Immature natural killer cell (primary cell): ENCODE data around the gene NTN4. TPM values are rescaled to one million over a fixed set of nuclear protein-coding genes. Genes with fewer than 3 reads are reported as not detected.
"Not testable (repeated sequence)": the region's sequence is repeated elsewhere in the genome, so short reads cannot be mapped to it uniquely, and the experiment has no call there.

Experiments
- DNase-seq, 3 donors: peaks; one replicate each; pipeline ENCODE4 v3.0.0; 2022; ENCODE audit warnings: mixed read lengths in 1 of 3
- H3K27ac Mint-ChIP-seq, 6 donors: one replicate each; pipeline ENCODE4 v1.8.0; 2020; ENCODE audit warnings: mixed read lengths in 6 of 6, mild to moderate bottlenecking in 5 of 6, inconsistent platforms in 4 of 6, moderate library complexity in 3 of 6
- H3K27me3 Mint-ChIP-seq, 3 donors: one replicate each; pipeline ENCODE4 v1.8.0; 2020 to 2021; ENCODE audit warnings: low read depth in 3 of 3, mild to moderate bottlenecking in 3 of 3, mixed read lengths in 3 of 3, moderate library complexity in 3 of 3, inconsistent platforms in 1 of 3
- H3K36me3 Mint-ChIP-seq, 3 donors: one replicate each; pipeline ENCODE4 v1.8.0; 2020; ENCODE audit warnings: mixed read lengths in 3 of 3, inconsistent platforms in 2 of 3, mild to moderate bottlenecking in 2 of 3
- H3K4me1 Mint-ChIP-seq, 2 donors: one replicate each; pipeline ENCODE4 v1.8.0; 2020; ENCODE audit warnings: inconsistent platforms in 2 of 2, mild to moderate bottlenecking in 2 of 2, mixed read lengths in 2 of 2, moderate library complexity in 1 of 2
- H3K4me3 Mint-ChIP-seq, 5 donors: one replicate each; pipeline ENCODE4 v1.8.0; 2020; ENCODE audit warnings: mild to moderate bottlenecking in 5 of 5, mixed read lengths in 5 of 5, inconsistent platforms in 3 of 5, moderate library complexity in 3 of 5
- H3K9me3 Mint-ChIP-seq, 6 donors: one replicate each; pipeline ENCODE4 v1.8.0; 2020; ENCODE audit warnings: mild to moderate bottlenecking in 6 of 6, mixed read lengths in 6 of 6, inconsistent platforms in 4 of 6, moderate library complexity in 3 of 6
- polyA plus RNA-seq, 3 donors: library from polyadenylated mRNA; unstranded; fragments of 300-500 nt; fragmentation: Illumina TruSeq; gene quantifications; one replicate each; pipeline ENCODE4 v1.2.3, GENCODE V29; 2021

The NTN4 gene
- polyA plus RNA-seq, 3 donors from 2014 or later, result not detected

DNA sequence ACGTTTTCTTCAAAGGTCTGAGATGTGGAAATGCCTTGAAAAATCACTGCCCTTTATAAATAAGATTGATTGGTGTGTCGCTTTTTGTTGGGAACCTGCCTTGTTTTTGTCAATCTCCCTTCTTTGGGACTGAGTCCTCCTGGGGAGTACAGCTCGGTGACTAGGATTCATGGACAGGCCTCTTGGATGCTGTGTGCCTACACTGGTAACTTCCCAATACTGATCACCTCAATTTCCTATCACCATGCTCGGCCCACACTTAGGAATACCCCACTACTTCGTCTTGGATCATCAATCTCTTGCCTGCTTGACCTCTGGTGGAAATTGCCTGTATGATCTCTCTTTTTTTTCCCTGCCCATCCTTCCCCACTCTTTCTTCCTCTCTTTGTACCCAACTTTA is 34.2 kb downstream of the NTN4 start:
- Mint-ChIP-seq H3K27me3 (peaks cover 2 to 15% (median 8%) of the 10 kb centered on the region in 3 donors), H3K27ac (no peak overlapping the region), H3K4me3 (no peak overlapping the region), H3K4me1 (no peaks in the 10 kb centered on the region), H3K9me3 (no peaks in the 10 kb centered on the region), H3K36me3 (no peaks in the 10 kb centered on the region)
- DNase-seq, result no peak

DNA sequence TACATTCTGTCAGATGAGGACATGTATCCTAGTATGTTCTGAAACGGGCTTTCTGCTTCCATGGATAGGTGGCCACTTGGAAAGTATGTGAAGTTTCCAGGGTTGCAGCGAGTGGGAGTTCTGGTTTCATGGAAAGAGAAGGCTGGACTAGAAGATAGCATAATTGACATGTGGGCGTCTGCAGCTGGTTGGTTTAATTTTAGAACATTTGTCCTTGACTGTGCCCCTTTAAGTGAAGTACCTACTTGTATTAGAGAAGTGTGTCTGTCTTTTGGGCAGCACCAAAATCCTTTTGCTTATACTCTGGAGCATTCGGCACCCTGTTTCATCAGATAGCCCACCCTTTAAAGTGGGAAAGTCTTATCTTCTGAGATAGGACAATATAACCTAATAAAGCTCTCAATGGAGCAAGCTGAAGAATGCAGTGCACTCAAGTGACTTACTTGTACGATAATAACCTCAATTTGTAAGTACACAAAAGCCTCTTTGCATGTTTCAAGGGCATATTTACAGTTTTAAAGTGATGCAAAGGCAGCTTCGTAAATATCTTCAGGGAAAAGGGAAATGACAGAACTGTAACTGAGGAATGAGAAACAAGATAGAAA is 35.2 kb downstream of the NTN4 start:
- Mint-ChIP-seq H3K27ac (no peak overlapping the region), H3K4me1 (no peaks in the 10 kb centered on the region), H3K27me3 (peaks cover 2 to 10% (median 8%) of the 10 kb centered on the region in 3 donors), H3K4me3 (no peak overlapping the region), H3K36me3 (no peaks in the 10 kb centered on the region), H3K9me3 (no peaks in the 10 kb centered on the region)
- no peak for DNase-seq

DNA sequence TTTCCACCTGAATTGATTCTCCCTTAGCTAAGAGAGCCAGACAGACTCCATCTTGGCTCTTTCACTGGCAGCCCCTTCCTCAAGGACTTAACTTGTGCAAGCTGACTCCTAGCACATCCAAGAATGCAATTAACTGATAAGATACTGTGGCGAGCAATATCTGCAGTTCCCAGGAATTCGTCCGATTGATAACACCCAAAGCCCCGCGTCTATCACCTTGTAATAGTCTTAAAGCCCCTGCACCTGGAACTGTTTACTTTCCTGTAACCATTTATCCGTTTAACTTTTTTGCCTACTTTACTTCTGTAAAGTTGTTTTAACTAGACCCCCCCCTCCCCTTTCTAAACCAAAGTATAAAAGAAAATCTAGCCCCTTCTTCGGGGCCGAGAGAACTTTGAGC is 44.5 kb downstream of the NTN4 start:
- H3K4me3 Mint-ChIP-seq, H3K4me1 Mint-ChIP-seq, H3K9me3 Mint-ChIP-seq, H3K27ac Mint-ChIP-seq, H3K27me3 Mint-ChIP-seq, DNase-seq, H3K36me3 Mint-ChIP-seq: not testable (repeated sequence)

DNA sequence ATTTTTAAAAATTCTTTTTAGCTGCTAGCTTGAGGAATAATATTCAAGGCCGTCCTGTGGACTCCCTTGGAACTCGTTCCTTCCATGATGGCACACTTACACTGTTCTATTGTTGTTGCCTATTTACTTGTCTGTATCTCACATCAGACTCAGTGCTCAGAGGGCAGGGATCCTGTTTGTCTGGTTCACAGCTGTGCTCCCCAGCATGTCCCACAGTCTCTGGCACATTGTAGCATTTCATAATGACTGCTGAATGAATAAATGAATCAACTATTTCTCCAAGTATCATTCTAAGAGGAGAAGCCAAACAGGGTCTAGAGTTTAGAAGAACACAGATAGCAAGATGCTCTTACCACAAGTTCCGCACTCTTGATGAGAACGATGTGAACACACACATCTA is 48.0 kb downstream of the NTN4 start:
- no peaks in the 10 kb centered on the region for H3K4me1 Mint-ChIP-seq
- peaks cover 0 to 4% (median 0%) of the 10 kb centered on the region in 3 donors for H3K36me3 Mint-ChIP-seq
- no peak overlapping the region for H3K4me3 Mint-ChIP-seq
- peaks cover 0 to 6% (median 0%) of the 10 kb centered on the region in 6 donors for H3K9me3 Mint-ChIP-seq
- no peak for DNase-seq
- H3K27ac Mint-ChIP-seq, result no peak overlapping the region
- H3K27me3 Mint-ChIP-seq, result peaks cover 0 to 4% (median 4%) of the 10 kb centered on the region in 3 donors

DNA sequence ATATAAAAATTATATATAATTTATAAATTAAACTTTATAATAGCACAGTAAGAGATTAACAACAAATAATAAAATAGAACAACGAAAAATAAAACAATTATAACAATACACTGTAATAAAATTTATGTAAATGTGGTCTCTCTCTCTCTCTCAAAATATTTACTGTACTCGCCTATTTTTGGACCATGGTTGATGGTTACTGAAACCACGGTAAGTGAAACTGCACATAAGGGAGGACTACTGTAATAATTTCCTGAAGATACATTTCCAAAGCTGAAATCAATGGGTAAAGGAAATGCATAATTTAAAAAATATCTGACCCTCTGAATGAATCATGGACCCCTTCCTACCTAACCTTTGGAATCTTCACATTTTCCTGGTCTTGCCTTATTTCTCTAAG is 48.9 kb downstream of the NTN4 start:
- H3K27ac Mint-ChIP-seq, result no peak overlapping the region
- H3K27me3 Mint-ChIP-seq, result peaks cover 0 to 4% (median 4%) of the 10 kb centered on the region in 3 donors
- no peaks in the 10 kb centered on the region for H3K4me1 Mint-ChIP-seq
- peaks cover 0 to 4% (median 0%) of the 10 kb centered on the region in 3 donors for H3K36me3 Mint-ChIP-seq
- no peak for DNase-seq
- peaks cover 0 to 6% (median 0%) of the 10 kb centered on the region in 6 donors for H3K9me3 Mint-ChIP-seq
- H3K4me3 Mint-ChIP-seq, result no peak overlapping the region

DNA sequence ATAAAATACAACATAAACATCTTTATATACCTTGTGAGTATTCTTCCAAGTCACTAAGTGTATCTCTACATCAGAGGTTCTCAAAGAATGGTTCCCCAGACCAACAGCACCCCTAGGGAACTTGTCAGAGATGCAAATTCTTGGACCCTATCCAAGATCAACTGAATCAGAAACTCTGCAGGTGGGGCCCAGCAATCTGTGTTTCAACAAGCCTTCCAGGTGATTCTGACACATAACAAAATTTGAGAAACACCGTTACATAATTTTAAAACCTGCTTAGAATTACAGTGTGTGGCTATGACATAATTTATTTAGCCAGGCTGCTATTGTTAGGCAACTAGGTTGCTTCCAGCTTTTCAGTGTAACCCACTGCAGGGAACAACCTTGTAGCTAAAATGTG is 49.8 kb downstream of the NTN4 start:
- DNase-seq, result no peak
- Mint-ChIP-seq H3K36me3 (peaks cover 0 to under 1% (median 0%) of the 10 kb centered on the region in 3 donors), H3K4me1 (no peaks in the 10 kb centered on the region), H3K9me3 (peaks cover 0 to 6% (median 0%) of the 10 kb centered on the region in 6 donors), H3K27ac (no peak overlapping the region), H3K27me3 (peaks cover 0 to under 1% (median 0%) of the 10 kb centered on the region in 3 donors), H3K4me3 (no peak overlapping the region)

DNA sequence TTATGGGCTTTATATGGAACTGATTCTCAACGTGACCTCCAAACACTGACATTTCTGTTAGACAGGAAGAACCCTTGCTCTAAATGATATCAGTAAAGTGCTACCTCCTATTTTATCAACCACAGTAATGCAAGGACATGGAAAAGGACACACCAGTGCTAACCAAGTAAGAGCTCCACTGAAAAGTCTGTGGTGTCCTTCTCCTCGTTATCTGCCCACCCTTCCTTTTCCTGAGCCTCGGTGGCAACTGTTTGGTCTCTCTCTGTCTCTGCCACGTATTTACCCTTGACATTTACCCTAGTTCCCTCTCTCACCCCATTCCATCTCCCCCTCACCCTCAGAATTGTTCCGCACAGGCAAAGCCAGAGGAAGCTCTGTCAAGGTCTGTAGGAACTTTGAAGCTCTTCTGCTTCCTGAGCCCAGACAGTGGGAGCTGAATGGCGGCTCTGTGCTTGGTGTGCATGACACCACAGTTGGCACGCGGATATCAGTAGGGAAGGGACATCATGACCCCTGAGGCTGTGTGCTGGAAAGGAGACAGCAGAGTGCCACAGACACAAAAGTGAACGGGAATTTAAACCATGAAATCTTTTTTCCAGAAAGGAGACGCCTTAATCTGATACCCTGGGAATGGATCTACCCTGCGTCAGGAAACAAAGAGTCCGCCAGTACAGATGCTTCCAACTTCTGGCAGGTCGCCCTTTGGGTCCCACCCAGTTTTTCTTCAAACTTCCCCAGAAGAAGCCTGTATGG is 50.8 kb downstream of the NTN4 start:
- DNase-seq, result no peak
- H3K9me3 Mint-ChIP-seq, result no peaks in the 10 kb centered on the region
- no peaks in the 10 kb centered on the region for H3K36me3 Mint-ChIP-seq
- H3K4me1 Mint-ChIP-seq, result no peaks in the 10 kb centered on the region
- H3K4me3 Mint-ChIP-seq, result no peak overlapping the region
- no peak overlapping the region for H3K27ac Mint-ChIP-seq
- H3K27me3 Mint-ChIP-seq, result no peaks in the 10 kb centered on the region

DNA sequence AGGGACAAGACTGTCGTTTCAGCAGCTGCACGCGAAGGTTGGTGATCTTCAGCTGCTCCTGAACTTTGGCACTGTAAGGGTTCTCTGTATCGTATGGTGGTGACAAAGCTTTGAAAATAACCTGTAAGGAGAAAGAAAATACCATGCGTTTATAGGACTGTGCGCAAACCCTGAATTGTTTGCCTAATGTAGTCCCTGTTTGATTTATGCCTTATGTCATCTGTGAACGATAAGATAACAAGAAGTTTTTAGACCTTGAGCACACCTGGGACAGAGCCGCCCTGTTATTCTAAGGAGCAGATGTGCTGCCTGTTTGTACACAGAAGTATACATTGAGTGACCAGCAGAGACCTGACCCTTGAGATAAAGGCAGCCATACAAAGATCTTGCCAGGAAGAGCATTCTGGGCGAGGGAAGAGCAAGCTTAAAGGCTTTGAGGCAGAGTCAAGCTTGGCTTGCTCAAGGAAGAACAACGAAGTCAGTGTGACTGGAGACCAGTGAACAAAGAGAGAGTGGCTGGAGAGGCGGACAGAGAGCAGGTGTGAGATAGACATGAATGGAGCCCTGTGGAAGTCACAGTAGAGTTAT is 52.4 kb downstream of the NTN4 start:
- no peaks in the 10 kb centered on the region for H3K9me3 Mint-ChIP-seq
- no peak overlapping the region for H3K27ac Mint-ChIP-seq
- DNase-seq, result no peak
- H3K36me3 Mint-ChIP-seq, result no peaks in the 10 kb centered on the region
- H3K4me3 Mint-ChIP-seq, result no peak overlapping the region
- peaks cover 0 to 2% (median 1%) of the 10 kb centered on the region in 3 donors for H3K27me3 Mint-ChIP-seq
- no peaks in the 10 kb centered on the region for H3K4me1 Mint-ChIP-seq

DNA sequence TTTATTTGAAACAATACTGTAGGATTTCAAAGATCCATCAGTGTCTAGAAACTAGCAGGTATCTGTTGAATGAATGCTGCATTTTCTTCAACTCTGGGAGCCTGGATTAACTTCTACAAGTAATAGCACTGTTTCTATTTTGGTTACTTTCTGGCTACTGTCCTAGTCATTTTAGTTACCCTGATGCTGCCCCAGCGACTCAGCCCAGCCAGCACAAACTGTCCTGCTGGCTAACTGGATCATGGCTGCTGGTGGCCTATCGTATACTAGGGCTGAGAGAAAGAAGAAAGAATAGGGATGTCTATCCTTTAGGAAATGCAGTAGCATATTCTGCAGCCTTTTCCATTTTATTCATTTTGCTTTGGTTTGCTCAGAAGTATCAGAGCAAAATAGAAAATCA is 53.9 kb downstream of the NTN4 start:
- no peaks in the 10 kb centered on the region for H3K36me3 Mint-ChIP-seq
- H3K4me3 Mint-ChIP-seq, result no peak overlapping the region
- DNase-seq, result no peak

DNA sequence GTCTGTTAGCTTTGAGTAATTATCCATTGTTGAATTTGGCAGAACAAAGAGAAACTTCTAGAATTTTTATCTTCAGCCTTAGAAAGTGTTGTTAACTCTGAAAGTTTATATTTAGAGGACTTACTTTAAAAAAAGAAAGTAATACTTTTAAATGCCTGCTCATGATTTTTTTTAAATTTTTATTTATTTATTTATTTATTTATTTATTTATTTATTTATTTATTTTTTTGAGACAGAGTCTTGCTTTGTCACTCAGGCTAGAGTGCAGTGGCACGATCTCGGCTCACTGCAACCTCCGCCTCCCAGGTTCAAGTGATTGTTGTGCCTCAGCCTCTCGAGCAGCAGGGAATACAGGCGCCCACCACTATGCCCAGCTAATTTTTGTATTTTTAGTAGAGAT is 54.8 kb downstream of the NTN4 start:
- not testable (repeated sequence) for H3K9me3 Mint-ChIP-seq, H3K36me3 Mint-ChIP-seq, DNase-seq, H3K4me1 Mint-ChIP-seq, H3K4me3 Mint-ChIP-seq, H3K27ac Mint-ChIP-seq, H3K27me3 Mint-ChIP-seq

More for the DNA sequence above, 53.9 kb downstream of the NTN4 start:
- peaks cover 0 to 2% (median 2%) of the 10 kb centered on the region in 3 donors for H3K27me3 Mint-ChIP-seq
- no peak overlapping the region for H3K27ac Mint-ChIP-seq
- H3K4me1 Mint-ChIP-seq, result no peaks in the 10 kb centered on the region
- no peaks in the 10 kb centered on the region for H3K9me3 Mint-ChIP-seq

DNA sequence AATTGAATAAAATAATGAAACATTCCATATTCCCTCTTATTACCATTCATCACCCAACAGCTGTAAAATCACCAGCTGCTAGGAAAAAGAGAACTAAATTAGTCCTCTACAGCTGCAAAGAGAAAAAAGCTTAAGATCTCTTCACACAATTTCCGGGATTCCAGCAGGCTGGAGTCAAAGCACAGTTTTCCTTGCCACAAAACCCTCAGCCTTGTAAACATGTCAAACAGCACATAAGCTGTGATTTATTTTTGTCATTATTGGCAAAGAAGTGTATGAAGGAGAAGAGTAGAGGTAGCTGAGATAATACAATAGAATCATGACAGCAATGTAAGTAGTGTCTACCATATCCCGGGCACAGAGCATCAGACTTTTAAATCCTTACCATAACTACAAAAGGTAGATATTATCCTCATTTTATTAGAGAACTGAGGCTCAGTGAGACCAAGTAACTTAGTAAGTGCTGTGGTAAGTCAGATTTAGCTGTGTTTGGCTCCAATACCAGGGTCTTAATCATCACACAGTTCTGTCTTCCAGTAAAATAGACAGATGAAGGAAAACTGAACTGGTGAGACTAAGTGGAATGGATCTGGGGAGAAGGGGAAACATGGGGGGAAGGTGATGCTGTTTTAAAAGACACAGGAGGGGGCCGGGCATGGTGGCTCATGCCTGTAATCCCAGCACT is 57.3 kb downstream of the NTN4 start:
- Mint-ChIP-seq H3K4me3 (no peak overlapping the region), H3K27ac (no peak overlapping the region), H3K9me3 (no peaks in the 10 kb centered on the region), H3K36me3 (no peaks in the 10 kb centered on the region), H3K27me3 (peaks cover 0 to 6% (median 2%) of the 10 kb centered on the region in 3 donors), H3K4me1 (no peaks in the 10 kb centered on the region)
- DNase-seq, result no peak

DNA sequence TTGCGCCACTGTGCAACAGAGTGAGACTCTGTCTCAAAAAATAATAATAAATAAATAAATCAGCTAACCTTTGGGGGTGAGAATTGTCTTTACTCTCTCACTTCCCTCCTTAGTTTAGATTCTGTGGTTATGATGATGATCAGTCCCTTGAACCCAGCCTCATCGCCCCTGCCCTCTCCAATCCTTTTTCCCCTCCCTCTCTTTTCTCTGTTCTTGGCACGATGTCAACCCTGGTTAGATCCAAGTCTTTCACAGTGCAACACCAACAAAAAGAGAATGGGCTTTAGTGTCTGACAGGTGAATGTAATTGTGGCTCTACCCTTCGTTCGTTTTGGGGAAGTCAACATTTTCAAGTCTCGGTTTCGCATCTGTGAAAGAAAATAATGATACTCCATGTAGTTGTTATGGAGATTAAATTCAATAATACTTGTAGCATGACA is 59.0 kb downstream of the NTN4 start:
- H3K27ac Mint-ChIP-seq, result no peak overlapping the region
- H3K4me1 Mint-ChIP-seq, result no peaks in the 10 kb centered on the region
- no peak for DNase-seq
- H3K4me3 Mint-ChIP-seq, result no peak overlapping the region
- peaks cover under 1 to 11% (median 5%) of the 10 kb centered on the region in 6 donors for H3K9me3 Mint-ChIP-seq
- peaks cover 0 to 6% (median 2%) of the 10 kb centered on the region in 3 donors for H3K27me3 Mint-ChIP-seq
- peaks cover 0 to 5% (median 3%) of the 10 kb centered on the region in 3 donors for H3K36me3 Mint-ChIP-seq

DNA sequence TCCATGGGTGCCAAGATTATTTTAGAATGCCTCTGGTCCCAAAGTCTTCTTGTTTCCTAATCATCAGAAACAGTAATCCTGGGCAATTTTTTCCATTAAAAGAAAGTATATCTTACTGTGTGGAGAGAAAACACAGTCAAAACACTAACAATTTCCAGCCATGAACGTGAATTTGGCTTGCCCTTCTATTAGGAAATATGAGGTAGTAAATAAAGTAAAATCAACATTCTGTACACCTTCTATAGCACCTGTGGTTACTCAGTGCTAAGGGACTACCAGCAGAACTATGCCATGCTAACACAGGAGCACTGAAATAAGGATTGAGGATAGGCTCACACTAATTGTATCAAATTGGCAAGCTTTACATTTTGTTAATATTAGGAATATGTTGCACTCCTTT is 60.1 kb downstream of the NTN4 start:
- H3K36me3 Mint-ChIP-seq, result peaks cover 0 to 5% (median 3%) of the 10 kb centered on the region in 3 donors
- DNase-seq, result no peak
- no peaks in the 10 kb centered on the region for H3K4me1 Mint-ChIP-seq
- H3K9me3 Mint-ChIP-seq, result peaks cover 2 to 14% (median 6%) of the 10 kb centered on the region in 6 donors
- H3K4me3 Mint-ChIP-seq, result no peak overlapping the region
- no peak overlapping the region for H3K27ac Mint-ChIP-seq
- H3K27me3 Mint-ChIP-seq, result peaks cover 0 to 6% (median 5%) of the 10 kb centered on the region in 3 donors

DNA sequence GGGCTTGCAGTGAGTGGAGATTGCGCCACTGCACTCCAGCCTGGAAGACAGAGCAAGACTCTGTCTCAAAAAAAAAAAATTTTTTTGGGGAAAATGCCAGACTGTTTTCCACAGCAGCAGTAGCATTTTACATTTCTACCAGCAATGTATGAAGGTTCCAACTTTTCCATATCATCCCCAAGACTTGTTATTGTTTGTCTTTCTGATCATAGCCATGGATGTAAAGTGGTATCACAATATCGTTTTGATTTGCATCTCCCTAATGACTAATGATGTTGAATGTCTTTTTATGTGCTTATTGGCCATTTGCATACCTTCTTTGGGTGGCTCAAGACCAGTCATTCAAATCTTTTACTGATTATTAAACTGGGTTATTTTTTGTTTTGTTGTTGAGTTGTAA is 63.7 kb downstream of the NTN4 start:
- peaks cover 0 to 5% (median 3%) of the 10 kb centered on the region in 3 donors for H3K36me3 Mint-ChIP-seq
- H3K27ac Mint-ChIP-seq, result no peak overlapping the region
- H3K4me3 Mint-ChIP-seq, result no peak overlapping the region
- H3K27me3 Mint-ChIP-seq, result peaks cover 0 to 4% (median 3%) of the 10 kb centered on the region in 3 donors
- DNase-seq, result no peak
- H3K4me1 Mint-ChIP-seq, result no peaks in the 10 kb centered on the region
- H3K9me3 Mint-ChIP-seq, result peaks cover 2 to 14% (median 8%) of the 10 kb centered on the region in 6 donors
